HG02840 (cell line): Measurements from ENCODE around the gene TACC2.

Source experiments
- ATAC-seq: cut with Tn5 transposase; IDR thresholded peaks from one replicate; pipeline ENCODE4 v1.9.1; 2021; ENCODE audit warnings: mild to moderate bottlenecking, moderate library complexity, moderate number of reproducible peaks; ENCODE audit not compliant: unreplicated experiment, low FRiP score

The TACC2 gene

DNA sequence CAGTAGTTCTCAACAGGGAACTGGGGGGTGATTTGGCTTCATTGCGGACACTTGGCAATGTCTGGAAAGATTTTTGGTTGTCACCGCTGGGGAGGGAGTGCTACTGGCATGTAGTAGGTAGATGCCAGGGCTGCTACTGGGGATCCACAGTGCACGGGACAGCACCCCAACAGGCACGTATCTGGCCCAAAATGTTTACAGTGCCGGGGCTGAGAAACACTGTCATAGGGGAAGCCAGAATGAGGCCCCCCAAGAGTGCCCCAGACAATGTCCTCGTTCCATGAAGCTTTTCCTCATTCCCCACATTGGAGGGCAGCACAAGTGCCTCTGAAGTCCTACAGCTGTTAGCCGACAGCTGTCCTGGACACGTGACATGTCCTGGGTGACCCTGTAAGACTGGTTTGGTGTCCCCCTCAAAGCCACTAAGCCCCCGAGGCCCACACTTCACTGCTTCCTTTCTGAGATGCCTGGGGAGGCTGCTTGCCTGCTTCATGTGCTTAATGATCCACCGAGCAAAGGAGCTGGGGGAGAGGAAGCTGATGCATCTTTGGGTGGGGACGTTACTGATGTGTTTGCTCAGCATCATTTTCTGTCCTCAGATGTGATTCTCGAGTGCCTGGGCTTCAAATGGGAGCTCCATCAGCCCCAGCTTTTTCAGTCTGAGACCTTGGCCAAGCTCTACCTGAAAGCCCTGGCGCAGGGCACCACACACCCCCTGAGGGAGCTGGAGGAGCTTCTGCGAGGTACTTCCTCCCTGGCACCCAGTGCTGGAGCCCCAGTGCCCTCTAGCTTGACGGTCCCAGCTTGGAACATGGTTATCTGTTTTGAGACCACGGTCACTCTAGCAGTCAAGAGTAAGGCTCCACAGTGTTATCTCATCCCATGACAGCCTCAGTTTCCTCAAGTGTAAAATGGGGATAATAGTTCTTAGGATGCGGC is 296.8 kb downstream of the TACC2 start:
- no peak for ATAC-seq

DNA sequence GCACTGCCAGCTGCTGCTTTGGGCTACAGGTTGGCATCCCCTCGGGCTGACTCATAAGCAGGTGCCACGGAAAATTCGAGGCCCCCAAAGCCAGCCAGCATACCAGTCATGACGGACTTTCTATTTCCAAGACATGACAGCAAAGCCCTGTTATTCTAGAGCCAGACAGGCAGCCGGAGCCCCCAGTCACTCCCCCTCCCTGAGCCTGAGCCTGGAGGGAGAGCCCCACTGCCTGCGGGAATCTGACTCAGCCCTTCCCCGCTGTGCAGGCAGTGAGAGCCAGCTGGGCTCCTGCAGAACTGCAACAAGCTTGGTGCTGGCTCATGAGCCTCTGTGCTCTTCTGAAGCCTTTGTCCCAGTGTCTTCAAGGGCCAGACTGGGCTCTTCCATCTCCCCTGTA is 297.9 kb downstream of the TACC2 start:
- no peak for ATAC-seq

- ATAC-seq: no peak
Observed at GRCh38 chr10:122287570-122287969, 298.6 kb downstream of the TACC2 start.

DNA sequence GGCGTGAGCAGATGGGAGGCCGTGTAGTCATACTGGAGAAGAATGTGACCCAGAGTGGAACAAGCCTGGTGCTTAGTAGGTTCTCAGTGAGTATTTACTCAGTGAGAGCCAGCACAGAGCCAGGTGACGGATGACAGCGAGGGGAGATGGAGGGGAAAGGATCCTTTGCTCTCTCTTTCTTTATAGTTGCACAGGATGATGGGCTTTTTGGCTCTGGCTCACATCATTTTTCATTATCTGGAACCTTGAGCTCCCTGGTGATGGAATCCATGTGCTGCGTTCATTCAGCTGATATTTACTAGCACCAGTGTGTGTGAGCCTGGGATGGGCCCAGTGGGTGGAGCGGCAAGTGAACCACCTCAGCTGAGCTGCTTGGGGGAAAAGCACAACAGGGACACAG is 299.3 kb downstream of the TACC2 start:
- no peak for ATAC-seq

- no peak for ATAC-seq
Observed at GRCh38 chr10:122288917-122289316, 300.0 kb downstream of the TACC2 start.

DNA sequence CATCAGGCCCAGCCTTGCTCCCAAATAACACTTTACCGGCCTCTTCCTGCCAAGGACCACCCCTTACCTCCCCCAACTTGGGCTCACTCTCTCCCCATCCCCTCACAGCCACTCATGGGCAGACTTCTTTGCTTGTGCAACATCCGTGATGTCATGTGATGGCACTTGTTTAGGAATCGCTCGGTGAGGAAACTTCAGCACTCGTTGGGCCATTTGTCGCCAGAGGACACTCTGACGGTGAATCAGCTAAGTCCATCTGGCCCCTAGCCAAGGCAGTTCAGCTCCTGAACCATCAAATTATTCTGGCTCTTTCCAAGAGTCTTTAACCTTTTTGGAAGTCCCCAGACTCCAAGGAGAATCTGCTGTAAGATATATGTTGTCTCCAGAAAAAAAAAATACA is 301.4 kb downstream of the TACC2 start:
- no peak for ATAC-seq

- no peak for ATAC-seq
Observed at GRCh38 chr10:122290833-122291532, 302.0 kb downstream of the TACC2 start.

DNA sequence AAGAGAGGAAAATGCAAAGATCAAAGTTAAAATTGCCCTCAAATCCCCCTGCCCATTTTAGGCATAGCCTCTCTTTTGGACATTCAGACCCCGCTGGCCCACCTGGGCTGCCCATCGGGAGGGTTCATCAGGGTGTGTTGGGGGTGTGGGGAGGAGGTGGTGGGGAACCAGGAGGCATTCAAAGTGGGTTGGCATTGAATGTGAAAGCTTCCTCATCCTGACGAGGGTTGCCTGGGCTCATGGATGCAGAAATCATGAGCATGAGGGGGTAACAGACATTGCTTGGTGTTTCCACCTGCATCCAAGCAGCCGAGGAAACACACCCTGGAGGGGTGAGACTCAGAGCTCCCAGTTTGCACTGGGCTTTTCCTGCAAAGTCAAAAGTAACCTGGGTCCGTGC is 302.8 kb downstream of the TACC2 start:
- ATAC-seq: no peak

GRCh38 chr10:122292376-122292775 is 303.4 kb downstream of the TACC2 start:
- no peak for ATAC-seq

GRCh38 chr10:122293156-122293960 is 304.4 kb downstream of the TACC2 start:
- ATAC-seq: no peak

- ATAC-seq: no peak
Observed at GRCh38 chr10:122293961-122294380, 305.0 kb downstream of the TACC2 start.

DNA sequence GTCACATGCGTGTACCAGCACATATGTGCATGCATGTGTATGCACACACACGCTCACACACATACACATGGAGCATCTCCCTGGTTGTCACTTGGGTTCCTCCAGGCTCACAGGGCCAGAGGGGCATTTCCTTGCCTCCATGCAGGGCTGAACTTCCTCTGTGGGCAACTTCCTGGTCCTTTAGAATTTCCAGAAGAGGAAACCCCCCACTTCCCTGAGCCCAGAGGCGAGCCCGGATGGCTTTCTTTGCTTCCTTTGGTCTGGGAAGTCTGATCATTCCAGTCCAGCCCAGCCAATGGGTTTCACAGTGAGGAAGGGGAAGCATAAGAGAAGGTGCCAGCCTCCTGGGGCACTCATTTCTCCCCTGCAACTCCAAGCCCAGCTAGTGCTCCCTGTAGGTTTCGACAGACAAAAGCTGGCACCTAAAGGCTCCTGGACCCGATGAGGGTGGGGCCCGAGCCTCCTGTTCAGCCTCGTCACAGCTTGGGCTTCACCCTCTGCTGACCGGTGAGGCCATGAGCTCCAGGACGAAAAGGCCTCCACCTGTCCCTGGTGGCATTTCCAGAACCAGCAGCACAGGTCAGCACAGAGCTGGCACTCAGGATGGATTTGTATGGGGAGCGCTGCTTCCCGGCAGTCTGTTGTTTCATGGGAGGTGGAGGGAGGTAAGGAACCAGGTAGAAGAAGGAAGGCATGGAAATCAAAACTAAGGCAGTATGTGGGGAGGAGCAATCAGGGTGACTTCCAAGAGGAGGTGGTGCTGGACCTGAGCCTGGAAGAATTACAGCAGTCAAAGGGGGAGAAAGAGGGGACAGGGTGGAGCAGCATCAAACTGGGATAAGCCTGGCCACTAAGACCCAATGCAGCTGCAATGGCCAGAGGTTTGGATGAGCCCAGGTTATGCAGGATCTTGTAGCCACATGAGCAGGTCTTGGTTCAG is 305.8 kb downstream of the TACC2 start:
- ATAC-seq: no peak

- no peak for ATAC-seq
Observed at GRCh38 chr10:122295451-122295809, 306.5 kb downstream of the TACC2 start.

DNA sequence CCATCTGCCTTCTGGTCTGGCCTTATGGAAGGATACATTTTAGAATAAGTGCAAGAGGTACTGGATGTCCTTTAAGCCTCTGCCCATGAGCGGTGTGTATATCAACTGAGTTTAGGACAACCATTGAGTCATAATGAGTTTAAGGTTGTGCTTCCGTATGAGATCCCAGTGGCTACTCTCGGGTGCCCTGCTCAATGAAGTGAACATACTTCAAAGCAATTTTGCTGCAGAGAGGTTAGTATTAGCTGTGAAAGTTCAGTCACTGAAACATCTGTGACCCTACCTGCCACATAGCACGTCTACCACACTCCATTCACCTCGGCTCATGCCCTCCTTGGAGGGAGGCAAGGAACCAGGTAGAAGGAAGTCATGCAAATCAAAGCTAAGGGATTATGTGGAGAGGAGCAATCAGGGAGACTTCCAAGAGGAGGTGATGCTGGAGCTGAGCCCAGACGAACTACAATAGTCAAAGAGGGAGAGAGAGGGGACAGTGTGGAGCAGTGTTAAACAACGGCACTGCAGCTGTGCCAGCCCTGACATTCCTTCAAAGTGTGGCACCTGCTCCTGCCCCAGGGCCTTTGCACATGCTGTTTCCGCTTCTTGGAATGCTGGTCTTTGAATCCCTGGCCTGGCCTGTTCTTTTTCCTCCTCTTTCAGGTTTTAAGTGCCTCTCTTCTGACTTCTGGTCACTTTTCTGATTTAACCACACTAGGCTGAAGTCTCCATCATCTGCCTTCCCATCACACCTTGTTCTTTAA is 307.6 kb downstream of the TACC2 start:
- ATAC-seq: no peak

GRCh38 chr10:122297583-122297982 is 308.6 kb downstream of the TACC2 start:
- ATAC-seq: no peak

GRCh38 chr10:122298206-122298597 is 309.2 kb downstream of the TACC2 start:
- no peak for ATAC-seq

DNA sequence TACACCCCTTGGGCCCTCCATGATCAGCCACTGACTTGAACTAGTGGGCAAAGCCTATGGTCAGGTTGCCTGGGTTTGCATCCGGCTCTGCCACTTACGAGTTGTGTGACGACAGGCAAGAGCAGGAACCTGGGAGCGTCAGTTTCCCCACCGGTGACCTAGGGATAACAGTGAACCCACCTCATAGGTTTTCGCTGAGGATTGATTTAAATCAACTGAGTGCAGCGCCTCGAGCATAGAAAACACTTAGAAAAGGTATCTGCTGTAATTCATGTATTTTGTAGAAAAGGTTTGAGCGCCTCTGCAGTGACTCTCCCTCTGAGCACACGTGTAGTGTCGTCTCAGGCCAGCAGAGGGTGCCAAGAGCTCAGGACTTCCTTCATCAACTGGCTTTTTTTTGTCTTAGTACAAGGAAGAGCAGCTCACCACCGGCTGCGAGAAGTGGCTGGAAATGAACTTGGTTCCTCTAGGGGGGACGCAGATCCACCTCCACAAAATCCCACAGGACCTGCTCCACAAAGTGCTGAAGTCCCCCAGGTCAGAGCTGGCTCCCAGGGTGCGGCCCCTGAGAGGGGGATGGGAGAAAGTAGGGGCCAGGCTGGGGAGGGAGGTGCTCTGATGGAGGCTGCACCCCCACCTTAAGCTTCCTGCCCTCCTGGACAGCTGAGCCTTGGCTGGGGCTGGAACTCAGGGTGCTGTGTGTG is 309.8 kb downstream of the TACC2 start:
- no peak for ATAC-seq

GRCh38 chr10:122299423-122300075 is 310.6 kb downstream of the TACC2 start:
- no peak for ATAC-seq
